ENCODE data around the gene TTC34. TPM values are rescaled to one million over a fixed set of nuclear protein-coding genes. Genes with fewer than 3 reads are reported as not detected.
"Not testable (repeated sequence)": the region's sequence is repeated elsewhere in the genome, so short reads cannot be mapped to it uniquely, and the experiment has no call there.

Gene TTC34
- total RNA-seq, 1 experiment from 2014 or later: not detected

DNA sequence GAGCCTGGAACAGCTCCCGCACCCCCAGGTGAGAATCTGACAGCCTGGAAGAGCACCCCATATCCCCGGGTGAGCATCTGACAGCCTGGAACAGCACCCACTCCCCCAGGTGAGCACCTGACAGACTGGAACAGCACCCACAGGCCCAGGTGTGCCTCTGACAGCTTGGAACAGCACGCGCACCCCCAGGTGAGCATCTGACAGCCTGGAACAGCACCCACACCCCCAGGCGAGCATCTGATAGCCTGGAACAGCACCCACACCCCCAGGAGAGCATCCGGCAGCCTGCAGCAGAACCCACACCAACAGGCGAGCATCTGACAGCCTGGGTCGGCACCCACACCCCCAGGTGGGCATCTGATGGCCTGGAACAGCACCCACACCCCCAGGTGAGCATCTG lies 141.7 kb downstream of the TTC34 start:
- in situ Hi-C loops (cut with HindIII; ENCODE audit: low pct_unique_long_range_greater_than_20kb, low sequenced_read_pairs): not testable (repeated sequence)

GRCh38 chr1:2657909-2658308 lies 143.6 kb downstream of the TTC34 start:
- DNase-seq (ENCODE audit: low read depth); in situ Hi-C loops (cut with HindIII; ENCODE audit: low pct_unique_long_range_greater_than_20kb, low sequenced_read_pairs): not testable (repeated sequence)

More for the DNA sequence above, 141.7 kb downstream of the TTC34 start:
- not testable (repeated sequence) for DNase-seq (ENCODE audit: low read depth)

DNA sequence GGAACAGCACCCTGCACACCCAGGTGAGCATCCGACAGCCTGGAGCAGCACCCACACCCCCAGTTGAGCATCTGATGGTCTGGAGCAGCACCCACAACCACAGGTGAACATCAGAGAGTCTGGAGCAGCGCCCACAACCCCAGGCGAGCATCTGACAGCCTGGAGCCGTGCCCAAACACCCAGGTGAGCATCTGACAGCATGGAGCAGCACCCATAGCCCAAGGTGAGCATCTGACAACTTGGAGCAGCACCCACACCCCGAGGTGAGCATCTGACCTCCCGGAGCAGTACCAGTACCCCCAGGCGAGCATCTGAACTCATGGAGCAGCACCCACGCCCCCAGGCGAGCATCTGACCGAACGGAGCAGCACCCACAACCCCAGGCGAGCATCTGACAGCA lies 144.4 kb downstream of the TTC34 start:
- DNase-seq (ENCODE audit: low read depth); in situ Hi-C loops (cut with HindIII; ENCODE audit: low pct_unique_long_range_greater_than_20kb, low sequenced_read_pairs): not testable (repeated sequence)

- in situ Hi-C loops (cut with HindIII; ENCODE audit: low pct_unique_long_range_greater_than_20kb, low sequenced_read_pairs); DNase-seq (ENCODE audit: low read depth): not testable (repeated sequence)
Observed at GRCh38 chr1:2655598-2656434, 145.7 kb downstream of the TTC34 start.

DNA sequence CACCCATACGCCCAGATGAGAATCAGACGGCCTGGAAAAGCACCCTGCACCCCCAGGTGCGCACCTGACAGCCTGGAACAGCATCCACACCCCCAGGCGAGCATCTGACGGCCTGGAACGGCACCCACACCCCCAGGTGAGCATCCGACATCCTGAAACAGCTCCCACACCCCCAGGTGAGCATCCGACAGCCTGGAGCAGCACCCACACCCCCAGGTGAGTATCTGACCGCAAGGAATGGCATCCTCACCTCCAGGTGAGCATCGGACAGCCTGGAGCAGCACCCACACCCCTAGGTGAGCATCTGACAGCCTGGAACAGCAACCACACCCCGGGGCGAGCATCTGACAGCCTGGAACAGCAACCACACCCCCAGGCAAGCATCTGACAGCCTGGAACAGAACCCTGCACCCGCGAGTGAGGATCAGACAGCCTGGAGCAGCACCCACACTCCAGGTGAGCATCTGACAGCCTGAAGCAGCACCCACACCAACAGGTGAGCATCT lies 147.0 kb downstream of the TTC34 start:
- in situ Hi-C loops (cut with HindIII; ENCODE audit: low pct_unique_long_range_greater_than_20kb, low sequenced_read_pairs); DNase-seq (ENCODE audit: low read depth): not testable (repeated sequence)

- in situ Hi-C loops (cut with HindIII; ENCODE audit: low pct_unique_long_range_greater_than_20kb, low sequenced_read_pairs); DNase-seq (ENCODE audit: low read depth): not testable (repeated sequence)
Observed at GRCh38 chr1:2653741-2654442, 147.6 kb downstream of the TTC34 start.

GRCh38 chr1:2652926-2653571 lies 148.4 kb downstream of the TTC34 start:
- in situ Hi-C loops (cut with HindIII; ENCODE audit: low pct_unique_long_range_greater_than_20kb, low sequenced_read_pairs); DNase-seq (ENCODE audit: low read depth): not testable (repeated sequence)

DNA sequence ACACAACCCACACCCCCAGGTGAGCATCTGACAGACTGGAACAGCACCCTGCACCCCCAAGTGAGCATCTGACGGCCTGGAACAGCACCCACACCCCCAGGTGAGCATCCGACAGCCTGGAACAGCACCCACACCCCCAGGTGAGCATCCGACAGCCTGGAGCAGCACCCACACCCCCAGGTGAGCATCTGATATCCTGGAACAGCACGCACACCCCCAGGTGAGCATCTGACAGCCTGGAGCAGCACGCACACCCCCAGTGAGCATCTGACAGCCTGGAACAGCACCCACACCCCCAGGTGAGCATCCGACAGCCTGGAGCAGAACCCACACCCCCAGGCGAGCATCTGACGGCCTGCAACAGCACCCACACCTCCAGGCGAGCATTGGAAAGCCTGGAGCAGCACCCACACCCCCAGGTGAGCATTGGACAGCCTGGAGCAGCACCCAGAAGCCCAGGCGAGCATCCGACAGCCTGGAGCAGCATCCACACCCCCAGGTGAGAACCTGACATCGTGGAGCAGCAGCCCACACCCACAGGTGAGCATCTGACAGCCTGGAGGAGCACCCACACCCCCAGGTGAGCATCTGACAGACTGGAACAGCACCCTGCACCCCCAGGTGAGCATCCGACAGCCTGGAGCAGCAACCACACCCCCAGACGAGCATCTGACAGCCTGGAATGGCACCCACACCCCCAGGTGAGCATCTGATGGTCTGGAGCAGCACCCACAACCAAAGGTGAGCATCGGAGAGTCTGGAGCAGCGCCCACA lies 149.2 kb downstream of the TTC34 start:
- in situ Hi-C loops (cut with HindIII; ENCODE audit: low pct_unique_long_range_greater_than_20kb, low sequenced_read_pairs); DNase-seq (ENCODE audit: low read depth): not testable (repeated sequence)

- no peak for DNase-seq (ENCODE audit: low read depth)
- in situ Hi-C loops (cut with HindIII; ENCODE audit: low pct_unique_long_range_greater_than_20kb, low sequenced_read_pairs): no loop called here
Observed at GRCh38 chr1:2650967-2651645, 150.4 kb downstream of the TTC34 start.

- in situ Hi-C loops (cut with HindIII; ENCODE audit: low pct_unique_long_range_greater_than_20kb, low sequenced_read_pairs): no loop called here
Observed at GRCh38 chr1:2646837-2647236, 154.7 kb downstream of the TTC34 start.

GRCh38 chr1:2645776-2646175 lies 155.7 kb downstream of the TTC34 start:
- in situ Hi-C loops (cut with HindIII; ENCODE audit: low pct_unique_long_range_greater_than_20kb, low sequenced_read_pairs): no loop called here
- DNase-seq (ENCODE audit: low read depth): no peak

More at GRCh38 chr1:2646837-2647236, 154.7 kb downstream of the TTC34 start:
- DNase-seq (ENCODE audit: low read depth): no peak

GRCh38 chr1:2645143-2645542 lies 156.3 kb downstream of the TTC34 start:
- in situ Hi-C loops (cut with HindIII; ENCODE audit: low pct_unique_long_range_greater_than_20kb, low sequenced_read_pairs): no loop called here
- DNase-seq (ENCODE audit: low read depth): no peak

GRCh38 chr1:2644591-2645101 lies 156.8 kb downstream of the TTC34 start:
- DNase-seq (ENCODE audit: low read depth): no peak
- in situ Hi-C loops (cut with HindIII; ENCODE audit: low pct_unique_long_range_greater_than_20kb, low sequenced_read_pairs): no loop called here

DNA sequence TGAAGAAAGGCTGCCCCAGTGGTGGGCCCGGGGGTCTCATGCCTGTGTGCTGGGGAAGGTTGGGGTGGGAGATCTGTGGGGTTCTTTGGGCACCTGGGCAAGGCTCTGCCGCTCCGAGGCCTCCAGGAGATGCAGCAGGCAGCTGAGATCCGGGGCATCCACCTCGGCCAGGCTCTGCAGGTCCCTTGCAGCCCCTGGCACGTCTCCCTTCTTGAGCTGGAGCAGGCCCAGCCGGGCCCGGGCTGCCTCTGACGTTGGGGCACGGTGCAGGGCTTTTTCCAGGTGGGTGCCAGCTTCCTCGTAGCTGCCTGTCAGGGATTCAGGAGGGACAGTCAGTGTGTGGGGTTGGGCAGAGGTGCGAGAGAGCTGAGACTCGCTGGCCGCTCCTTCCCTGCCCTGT lies 157.3 kb downstream of the TTC34 start:
- DNase-seq (ENCODE audit: low read depth): no peak
- in situ Hi-C loops (cut with HindIII; ENCODE audit: low pct_unique_long_range_greater_than_20kb, low sequenced_read_pairs): no loop called here

DNA sequence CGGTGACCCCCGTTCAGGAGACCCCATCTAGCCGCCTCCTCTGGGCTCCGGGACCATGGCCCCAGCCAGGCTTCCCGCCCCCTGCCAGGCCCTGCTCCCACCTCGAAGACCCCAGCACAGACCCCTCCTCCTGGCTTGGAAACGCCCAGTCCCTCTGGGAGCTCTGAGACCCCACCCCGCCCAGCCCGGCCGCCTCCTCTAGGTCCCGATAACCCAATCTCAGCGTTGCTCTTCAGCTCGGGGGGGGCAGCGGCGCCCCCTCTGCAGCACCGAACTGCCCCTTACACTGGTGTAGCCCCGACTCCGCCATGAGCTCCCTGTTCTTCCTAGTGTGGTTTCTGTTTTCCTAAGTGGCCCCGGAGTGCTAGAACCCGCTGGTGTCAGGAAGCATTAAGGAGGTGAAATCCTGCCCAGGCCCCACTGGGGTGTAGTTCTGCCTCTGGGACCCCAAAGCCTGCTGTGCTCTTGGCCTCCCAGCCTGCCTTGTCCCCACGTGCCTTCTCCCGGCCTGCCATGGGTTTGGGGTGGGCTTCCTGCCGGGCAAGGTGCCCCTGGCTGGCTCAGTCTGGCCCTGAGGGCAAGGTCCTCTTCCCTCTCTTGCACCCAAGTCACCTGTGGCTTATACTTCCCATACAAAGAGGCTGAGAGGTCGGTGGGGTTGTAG lies 157.9 kb downstream of the TTC34 start:
- DNase-seq (ENCODE audit: low read depth): no peak
- in situ Hi-C loops (cut with HindIII; ENCODE audit: low pct_unique_long_range_greater_than_20kb, low sequenced_read_pairs): no loop called here

DNA sequence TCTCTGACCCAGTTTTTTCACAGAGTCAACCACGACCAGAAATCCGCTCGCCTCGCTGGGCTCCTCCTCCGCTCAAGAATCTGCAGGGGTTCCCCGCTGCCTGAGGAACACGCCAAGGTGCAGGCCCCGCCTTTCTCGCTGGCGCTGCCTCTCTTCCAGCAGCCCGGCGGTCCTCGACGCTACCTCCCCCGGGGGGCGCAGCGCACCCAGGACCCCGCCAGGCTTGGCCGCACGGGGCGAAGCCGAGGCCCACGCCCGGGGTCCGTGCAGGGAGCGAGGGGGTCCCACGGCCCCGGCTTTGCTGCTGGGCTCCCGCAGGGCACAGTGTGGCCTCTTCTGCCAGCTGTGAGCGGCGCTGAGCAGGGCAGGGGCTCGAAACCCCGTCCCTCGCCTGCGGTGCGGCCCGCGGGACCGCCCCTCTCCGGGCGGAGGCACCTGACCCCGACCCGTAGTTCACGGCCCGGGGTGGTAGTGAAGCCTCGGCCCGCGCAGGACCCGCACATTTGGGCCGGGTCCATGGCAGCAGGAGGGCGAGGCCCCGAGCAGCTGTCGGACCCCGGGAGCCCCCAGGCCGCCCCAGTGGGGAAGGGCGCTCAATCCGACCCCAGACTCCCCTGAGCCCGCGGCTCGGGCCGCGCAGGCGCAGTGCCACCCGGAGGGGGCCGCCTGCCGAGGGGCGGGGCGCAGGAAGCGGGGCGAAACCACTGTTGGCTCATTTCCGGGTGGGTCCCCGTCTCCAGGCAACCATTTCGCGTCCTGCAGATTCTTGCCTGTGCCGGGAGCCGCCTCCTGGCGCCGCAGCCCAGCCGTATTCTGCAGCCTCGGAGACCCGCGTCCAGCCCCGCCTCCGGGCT lies 158.7 kb downstream of the TTC34 start:
- peak; percentile 75 for DNase-seq (ENCODE audit: low read depth)
- in situ Hi-C loops (cut with HindIII; ENCODE audit: low pct_unique_long_range_greater_than_20kb, low sequenced_read_pairs): no loop called here

Data from Caki2 (cell line).